Muscle layer of duodenum (tissue), 2 donors: ENCODE results near the gene POLD4.

Experiments
- H3K27ac ChIP-seq: one replicate; pipeline ENCODE4 v1.7.0; 2013; ENCODE audit warnings: mild to moderate bottlenecking, low read length
- H3K27me3 ChIP-seq: one replicate; pipeline ENCODE4 v1.7.0; 2013; ENCODE audit warnings: low read depth, mild to moderate bottlenecking, control low read depth, low read length
- H3K36me3 ChIP-seq, 2 donors: one replicate each; pipeline ENCODE4 v1.7.0; 2013; ENCODE audit warnings: low read length in 2 of 2, control low read depth in 1 of 2, mild to moderate bottlenecking in 1 of 2; ENCODE audit not compliant: insufficient read depth in 2 of 2, control insufficient read depth in 1 of 2
- H3K4me1 ChIP-seq, 2 donors: one replicate each; pipeline ENCODE4 v1.7.0; 2013; ENCODE audit warnings: low read length in 2 of 2, mild to moderate bottlenecking in 2 of 2, control low read depth in 1 of 2, moderate library complexity in 1 of 2; ENCODE audit not compliant: insufficient read depth in 2 of 2, control insufficient read depth in 1 of 2
- H3K4me3 ChIP-seq, 2 donors: one replicate each; pipeline ENCODE4 v1.7.0; 2013; ENCODE audit warnings: low read length in 2 of 2, low read depth in 1 of 2, mild to moderate bottlenecking in 1 of 2
- H3K9me3 ChIP-seq, 2 donors: one replicate each; pipeline ENCODE4 v1.7.0; 2013; ENCODE audit warnings: low read length in 2 of 2, control low read depth in 1 of 2, mild to moderate bottlenecking in 1 of 2; ENCODE audit not compliant: control insufficient read depth in 1 of 2
- donor health status: healthy.

POLD4 gene

GRCh38 chr11:67302571-67303131 is 50.7 kb downstream of the POLD4 start:
- Histone ChIP-seq H3K36me3 (peaks cover 18 to 31% of the 10 kb centered on the region in 2 donors), H3K9me3 (no peaks in the 10 kb centered on the region), H3K4me3 (peak overlapping the region; percentile 61 to 91), H3K4me1 (peaks cover 0 to 26% of the 10 kb centered on the region in 2 donors), H3K27ac (peak overlapping the region; percentile 39), H3K27me3 (no peaks in the 10 kb centered on the region)

GRCh38 chr11:67301951-67302516 is 51.3 kb downstream of the POLD4 start:
- H3K4me1 ChIP-seq, result peaks cover 0 to 26% of the 10 kb centered on the region in 2 donors
- H3K36me3 ChIP-seq, result peaks cover 18 to 31% of the 10 kb centered on the region in 2 donors
- H3K9me3 ChIP-seq, result no peaks in the 10 kb centered on the region
- peak overlapping the region; percentile 39 for H3K27ac ChIP-seq
- no peaks in the 10 kb centered on the region for H3K27me3 ChIP-seq
- peak overlapping the region; percentile 61 to 91 for H3K4me3 ChIP-seq

GRCh38 chr11:67301313-67301921 is 51.9 kb downstream of the POLD4 start:
- H3K4me3 ChIP-seq, result no peak overlapping the region
- peaks cover 0 to 26% of the 10 kb centered on the region in 2 donors for H3K4me1 ChIP-seq
- H3K9me3 ChIP-seq, result no peaks in the 10 kb centered on the region
- H3K27me3 ChIP-seq, result no peaks in the 10 kb centered on the region
- peaks cover 18 to 31% of the 10 kb centered on the region in 2 donors for H3K36me3 ChIP-seq
- H3K27ac ChIP-seq, result no peak overlapping the region
